ENCODE results near the gene ZNF385B.

The ZNF385B gene

GRCh38 chr2:179857236-179857635 lies 4.2 kb downstream of the ZNF385B start:
- DNase-seq (ENCODE audit: low read depth in 2 of 3, low spot score in 1 of 3): no peak

GRCh38 chr2:179856205-179856604 lies 5.2 kb downstream of the ZNF385B start:
- no peak for DNase-seq (ENCODE audit: low read depth in 2 of 3, low spot score in 1 of 3)

DNA sequence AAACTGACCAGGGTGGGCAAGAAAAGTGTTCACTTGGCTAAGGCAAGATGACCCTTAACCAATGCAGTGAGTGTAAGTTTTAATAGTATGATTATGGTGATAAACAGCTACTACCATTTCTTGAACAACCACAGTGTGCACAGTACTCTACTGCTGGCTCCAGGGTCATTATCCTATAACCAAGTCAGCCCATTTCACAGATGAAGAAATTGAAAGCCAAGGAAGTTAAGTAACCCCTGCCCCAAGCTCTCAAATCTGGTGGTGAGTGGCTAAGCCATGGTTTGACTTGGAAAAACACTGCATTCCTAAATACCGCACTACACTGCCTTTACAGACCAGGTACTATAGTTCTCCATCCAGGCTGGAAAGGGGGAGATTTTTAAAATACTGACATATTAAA lies 5.7 kb downstream of the ZNF385B start:
- DNase-seq (ENCODE audit: low read depth in 2 of 3, low spot score in 1 of 3): no peak

DNA sequence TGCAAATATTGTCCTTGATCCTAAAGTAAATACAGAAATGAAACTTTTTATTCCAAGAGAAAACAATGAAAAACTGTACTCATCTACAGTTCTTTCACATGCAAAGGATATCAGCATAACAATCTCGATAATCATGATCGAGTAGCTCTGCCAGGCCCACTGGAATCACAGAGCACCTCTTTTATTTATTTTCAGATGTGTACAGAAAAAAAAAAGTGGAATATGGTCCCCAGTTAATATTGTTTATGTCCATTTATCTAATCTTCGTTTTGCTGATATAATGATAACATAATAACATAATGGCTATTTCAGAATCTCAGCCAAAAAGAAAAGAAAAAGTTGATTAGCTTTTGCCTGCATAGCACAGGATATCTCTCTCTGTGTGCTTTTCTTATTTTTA lies 6.5 kb downstream of the ZNF385B start:
- DNase-seq (ENCODE audit: low read depth in 2 of 3, low spot score in 1 of 3): no peak

- DNase-seq (ENCODE audit: low read depth in 2 of 3, low spot score in 1 of 3): no peak
These were observed 8.3 kb downstream of the ZNF385B start for GRCh38 chr2:179853108-179853507.

- DNase-seq (ENCODE audit: low read depth in 2 of 3, low spot score in 1 of 3): no peak
These were observed 11.2 kb downstream of the ZNF385B start for GRCh38 chr2:179850188-179850587.

- no peak for DNase-seq (ENCODE audit: low read depth in 2 of 3, low spot score in 1 of 3)
These were observed 11.7 kb downstream of the ZNF385B start for GRCh38 chr2:179849719-179850118.

GRCh38 chr2:179843541-179843940 lies 17.9 kb downstream of the ZNF385B start:
- DNase-seq (ENCODE audit: low read depth in 2 of 3, low spot score in 1 of 3): no peak

DNA sequence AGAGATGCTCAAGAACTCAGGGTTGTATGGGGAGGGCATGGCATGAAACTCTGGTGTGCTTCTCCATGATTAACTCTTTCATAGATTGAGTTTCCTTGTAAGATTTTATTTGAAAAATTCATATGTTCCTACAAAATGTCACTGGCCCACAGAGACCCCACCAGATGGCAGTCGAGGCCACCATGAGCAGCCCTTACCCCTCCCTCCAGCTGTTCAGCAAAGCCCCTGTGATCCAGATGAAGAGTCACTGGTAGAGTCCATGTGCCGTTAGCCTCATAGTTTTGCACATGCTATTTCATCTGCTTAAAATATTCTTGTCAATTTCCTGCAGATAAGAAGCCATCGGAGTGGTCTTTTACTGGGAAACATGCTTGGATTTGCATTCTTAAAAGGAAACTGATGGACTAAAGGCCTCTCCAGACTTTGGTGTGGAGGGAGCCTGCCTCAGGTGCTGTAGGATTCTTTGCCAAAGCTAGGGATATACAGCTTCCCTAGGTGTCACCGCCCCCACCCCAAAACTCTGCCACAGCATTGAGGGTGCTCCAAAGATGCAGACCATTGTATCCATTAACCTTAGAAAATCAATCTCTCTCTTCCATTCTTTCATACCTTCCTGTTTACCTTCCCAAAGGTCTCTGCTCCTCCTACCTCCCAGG lies 18.8 kb downstream of the ZNF385B start:
- DNase-seq (ENCODE audit: low read depth in 2 of 3, low spot score in 1 of 3): no peak

GRCh38 chr2:179840840-179841239 lies 20.6 kb downstream of the ZNF385B start:
- no peak for DNase-seq (ENCODE audit: low read depth in 2 of 3, low spot score in 1 of 3)

DNA sequence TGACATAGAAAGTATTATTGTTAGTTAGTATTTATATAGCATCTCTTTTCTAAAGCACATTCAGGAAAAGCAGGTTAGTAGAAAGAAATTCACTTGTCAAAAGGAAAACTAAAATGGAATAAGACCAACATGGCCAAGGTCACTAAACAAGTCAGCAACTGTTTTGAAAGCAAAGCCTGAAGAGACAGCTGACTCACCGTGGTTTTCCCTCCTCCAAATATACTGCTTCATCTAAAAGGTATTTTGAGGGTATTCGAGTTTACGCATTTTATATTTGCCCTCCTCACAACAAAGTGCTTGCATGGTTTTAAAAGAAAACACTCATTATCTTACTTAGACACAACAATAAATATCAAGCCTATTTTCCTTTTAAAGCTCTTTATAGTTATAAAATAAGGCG lies 24.0 kb downstream of the ZNF385B start:
- DNase-seq (ENCODE audit: low read depth in 2 of 3, low spot score in 1 of 3): no peak

DNA sequence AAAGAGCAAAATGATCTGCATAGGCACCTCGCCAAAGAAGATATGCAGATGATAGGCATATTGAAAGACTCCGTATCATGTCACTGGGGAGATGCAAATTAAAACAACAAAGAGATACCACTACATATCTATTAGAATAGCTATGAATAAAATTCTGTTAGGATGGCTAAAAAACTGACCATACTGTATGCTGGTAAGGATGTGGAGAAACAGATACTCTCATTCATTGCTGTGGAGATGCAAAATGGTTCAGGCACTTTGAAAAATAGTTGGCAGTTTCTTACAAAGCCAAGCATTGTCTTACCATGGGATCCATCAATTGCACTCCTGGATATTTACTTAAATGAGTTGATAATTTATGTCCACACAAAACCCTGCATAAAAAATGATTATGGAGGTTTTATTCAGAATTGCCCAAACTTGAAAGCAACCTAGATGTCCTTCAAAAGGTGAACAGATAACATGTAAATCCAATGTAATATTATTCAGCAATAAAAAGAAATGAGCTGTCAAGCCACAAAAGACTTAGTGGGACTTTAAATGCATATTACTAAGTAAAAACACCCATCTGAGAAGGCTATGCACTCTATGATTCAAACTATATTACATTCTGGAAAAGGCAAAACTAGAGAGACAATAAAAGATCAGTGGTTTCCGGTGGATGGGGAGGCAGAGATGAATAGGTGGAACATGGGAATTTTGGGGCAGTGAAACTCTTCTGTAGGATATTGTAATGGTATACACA lies 31.2 kb downstream of the ZNF385B start:
- no peak for DNase-seq (ENCODE audit: low read depth in 2 of 3, low spot score in 1 of 3)

DNA sequence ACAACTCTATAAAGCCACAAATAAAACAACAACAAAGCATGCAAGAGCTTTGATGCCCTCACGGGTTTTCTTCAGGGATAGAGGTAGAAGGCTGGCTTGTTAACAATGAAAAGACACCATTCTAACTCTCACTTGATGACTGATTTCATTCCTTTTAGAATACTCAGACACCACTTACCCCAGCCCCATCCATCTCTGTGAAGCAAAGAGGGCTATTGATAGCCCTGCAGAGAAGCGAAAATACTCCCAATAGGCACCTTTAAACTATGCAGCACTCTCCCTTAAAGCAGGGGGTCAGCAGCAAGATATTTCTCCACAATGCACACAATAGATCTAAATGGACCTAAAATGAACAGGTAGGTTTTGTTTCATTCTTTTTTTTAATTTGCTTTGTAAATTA lies 35.1 kb downstream of the ZNF385B start:
- DNase-seq (ENCODE audit: low read depth in 2 of 3, low spot score in 1 of 3): no peak

GRCh38 chr2:179825494-179825893 lies 35.9 kb downstream of the ZNF385B start:
- DNase-seq (ENCODE audit: low read depth in 2 of 3, low spot score in 1 of 3): no peak

DNA sequence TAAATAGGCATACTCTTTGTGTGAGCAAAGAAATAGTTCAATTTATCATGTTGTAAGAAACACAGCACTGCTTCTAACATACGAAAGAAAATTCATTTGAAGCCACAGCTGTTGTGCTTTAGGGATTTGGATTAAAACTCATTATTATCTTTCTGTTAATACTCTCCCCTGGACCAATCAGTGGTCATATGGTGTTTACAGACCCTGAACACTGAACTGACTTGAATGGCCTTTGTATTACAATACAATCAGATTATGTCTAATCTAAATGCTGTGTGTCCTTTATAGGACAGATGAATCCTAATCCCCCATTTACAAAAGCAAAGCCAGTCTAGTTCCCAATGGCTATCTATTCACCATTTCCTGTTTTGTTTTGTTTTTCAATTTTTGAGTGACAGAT lies 36.5 kb downstream of the ZNF385B start:
- no peak for DNase-seq (ENCODE audit: low read depth in 2 of 3, low spot score in 1 of 3)

- no peak for DNase-seq (ENCODE audit: low read depth in 2 of 3, low spot score in 1 of 3)
These were observed 38.9 kb downstream of the ZNF385B start for GRCh38 chr2:179822540-179822939.

GRCh38 chr2:179818546-179818945 lies 42.9 kb downstream of the ZNF385B start:
- no peak for DNase-seq (ENCODE audit: low read depth in 2 of 3, low spot score in 1 of 3)

GRCh38 chr2:179817181-179817841 lies 44.1 kb downstream of the ZNF385B start:
- no peak for DNase-seq (ENCODE audit: low read depth in 2 of 3, low spot score in 1 of 3)

DNA sequence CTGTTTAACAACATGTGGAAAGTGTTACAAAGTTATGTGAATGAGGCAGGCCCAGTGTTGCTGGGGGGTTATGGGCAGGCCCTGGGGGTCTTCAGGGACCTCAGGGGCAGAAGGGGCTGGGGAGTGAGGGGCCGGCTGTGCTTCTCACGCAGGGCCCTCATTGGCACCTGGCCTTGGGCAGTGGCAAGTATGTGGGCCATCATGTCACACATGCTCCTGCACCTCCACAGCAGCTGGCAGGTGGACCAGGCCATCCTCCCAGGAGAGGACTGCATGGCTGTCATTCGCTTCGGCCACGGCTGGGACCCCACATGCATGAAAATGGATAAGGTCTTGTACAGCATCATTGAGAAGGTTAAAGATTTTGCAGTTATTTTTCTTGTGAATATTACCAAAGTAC lies 47.4 kb downstream of the ZNF385B start:
- DNase-seq (ENCODE audit: low read depth in 2 of 3, low spot score in 1 of 3): no peak

- no peak for DNase-seq (ENCODE audit: low read depth in 2 of 3, low spot score in 1 of 3)
These were observed 48.9 kb downstream of the ZNF385B start for GRCh38 chr2:179812501-179812900.

DNA sequence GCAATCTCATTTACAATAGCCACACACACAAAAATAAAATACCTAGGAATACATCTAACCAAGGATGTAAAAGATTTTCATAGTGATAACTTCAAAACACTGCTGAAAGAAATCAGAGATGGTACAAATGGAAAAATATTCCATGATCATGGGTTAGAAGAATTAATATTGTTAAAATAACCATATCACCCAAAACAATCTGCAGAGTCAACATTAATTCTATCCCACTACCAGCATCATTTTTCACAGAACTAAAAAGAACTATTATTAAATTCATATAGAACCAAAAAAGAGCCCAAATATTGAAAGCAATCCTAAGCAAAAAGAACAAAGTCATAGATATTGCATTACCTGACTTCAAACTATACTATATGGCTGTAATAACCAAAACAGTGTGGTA lies 50.4 kb downstream of the ZNF385B start:
- no peak for DNase-seq (ENCODE audit: low read depth in 2 of 3, low spot score in 1 of 3)

DNA sequence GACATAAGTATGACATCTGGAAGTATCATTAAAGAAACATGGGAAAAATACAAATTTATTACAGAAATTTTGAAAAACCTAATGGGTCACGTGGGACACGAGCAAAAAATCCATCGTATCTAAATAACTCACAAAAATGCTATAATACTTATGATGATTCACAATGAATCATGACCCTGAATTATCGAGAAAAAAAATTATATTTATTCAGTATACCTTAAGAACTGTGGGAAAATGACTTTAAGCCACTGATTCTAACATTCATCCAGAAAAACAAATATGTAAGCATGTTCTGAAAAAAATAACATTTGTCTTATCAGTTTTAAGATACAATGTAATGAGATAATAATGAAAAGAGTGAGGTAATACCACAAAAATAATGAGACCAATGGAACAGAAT lies 51.8 kb downstream of the ZNF385B start:
- DNase-seq (ENCODE audit: low read depth in 2 of 3, low spot score in 1 of 3): no peak
